T-helper 1 cell treated with Interleukin-12 subunit alpha and Interleukin-12 subunit beta and Interleukin-4 antibody, amounts not matched to agents 30 μg/mL and 1 μg/mL, for 36 hours (primary cell): ENCODE data around the gene CCR7.
A peak's percentile ranks its signal among the peaks of the same experiment; 100 is the strongest.
"Not testable (repeated sequence)": the region's sequence is repeated elsewhere in the genome, so short reads cannot be mapped to it uniquely, and the experiment has no call there.

ENCODE experiments used
- H3K27ac Mint-ChIP-seq: one replicate; pipeline ENCODE4 v1.8.0; 2021; ENCODE audit warnings: mild to moderate bottlenecking, mixed read lengths
- H3K27me3 Mint-ChIP-seq: one replicate; pipeline ENCODE4 v1.8.0; 2021; ENCODE audit warnings: low read depth, mixed read lengths
- H3K36me3 Mint-ChIP-seq: one replicate; pipeline ENCODE4 v1.8.0; 2021; ENCODE audit warnings: low read depth, mixed read lengths
- H3K4me1 Mint-ChIP-seq: one replicate; pipeline ENCODE4 v1.8.0; 2021; ENCODE audit warnings: low read depth, mixed read lengths
- H3K4me3 Mint-ChIP-seq: one replicate; pipeline ENCODE4 v1.8.0; 2021; ENCODE audit warnings: mild to moderate bottlenecking, moderate library complexity, mixed read lengths
- H3K9me3 Mint-ChIP-seq: one replicate; pipeline ENCODE4 v1.8.0; 2021; ENCODE audit warnings: mixed read lengths

Gene CCR7

DNA sequence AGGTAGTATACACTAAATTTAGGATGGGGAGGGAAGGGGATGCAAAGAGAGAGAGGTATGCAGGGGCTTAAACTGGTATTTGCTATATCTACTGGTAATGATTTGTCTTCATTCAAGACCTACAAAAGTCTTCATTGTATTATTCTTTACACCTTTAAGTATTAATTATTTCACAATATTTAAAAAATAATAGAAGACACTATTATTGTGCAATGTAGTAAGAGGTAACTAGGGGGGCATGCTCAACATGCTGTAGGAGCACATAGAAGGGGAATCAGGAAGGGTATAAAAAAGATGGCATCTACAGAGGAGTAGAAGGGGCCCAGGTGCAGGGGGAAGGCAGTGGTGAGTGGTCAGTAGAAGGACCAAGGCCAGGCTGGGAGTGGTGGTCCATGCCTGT lies 14.9 kb upstream of the CCR7 start:
- peak overlapping the region; percentile 56 for H3K27ac Mint-ChIP-seq

DNA sequence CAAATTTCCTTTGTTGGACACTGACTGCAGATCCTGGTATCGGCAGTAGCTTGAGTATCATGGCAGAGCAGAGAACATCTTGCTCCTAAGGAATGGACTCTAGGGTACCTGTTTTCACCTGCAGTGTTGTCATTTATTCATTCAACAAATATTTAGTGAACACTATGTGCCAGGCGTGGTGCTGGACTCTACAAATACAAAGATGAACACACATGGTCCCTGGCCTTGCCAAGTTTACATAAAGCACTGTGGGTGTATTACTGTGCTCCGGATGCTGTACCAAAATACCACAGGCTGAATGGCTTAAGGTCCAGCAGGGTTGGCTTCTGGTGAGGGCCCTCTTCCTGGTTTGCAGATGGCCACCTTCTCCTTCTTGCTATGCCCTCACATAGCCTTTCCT lies 14.2 kb upstream of the CCR7 start:
- Mint-ChIP-seq H3K9me3 (peaks cover 30% of the 10 kb centered on the region), H3K36me3 (peaks cover 28% of the 10 kb centered on the region), H3K27me3 (no peaks in the 10 kb centered on the region), H3K4me1 (peaks cover 55% of the 10 kb centered on the region), H3K27ac (no peak overlapping the region), H3K4me3 (no peak overlapping the region)

More for the DNA sequence above, 14.9 kb upstream of the CCR7 start:
- Mint-ChIP-seq H3K4me3 (no peak overlapping the region), H3K4me1 (peaks cover 57% of the 10 kb centered on the region), H3K36me3 (peaks cover 28% of the 10 kb centered on the region), H3K27me3 (no peaks in the 10 kb centered on the region), H3K9me3 (peaks cover 30% of the 10 kb centered on the region)

DNA sequence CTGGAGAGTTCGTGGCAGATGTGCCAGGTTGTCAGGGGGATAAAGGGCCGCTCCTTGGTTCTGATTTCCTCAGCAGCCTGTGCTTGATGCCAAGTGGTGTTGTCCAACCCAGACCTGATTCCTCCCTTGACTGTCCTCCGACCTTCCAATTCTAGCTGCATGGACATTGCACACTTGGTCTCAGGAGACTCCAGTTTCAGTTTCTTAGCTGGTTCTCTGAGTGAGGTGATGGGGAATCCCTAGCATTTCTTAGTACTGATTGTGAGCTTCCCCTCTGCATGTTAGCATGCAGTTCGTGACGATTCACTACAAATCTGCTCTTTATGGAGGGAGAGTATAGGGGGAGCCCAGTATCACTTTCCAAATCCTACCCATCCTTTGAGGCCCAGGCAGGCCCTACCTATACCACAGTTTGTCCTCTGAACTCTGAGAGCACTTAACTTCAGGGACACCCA lies 12.4 kb upstream of the CCR7 start:
- H3K4me3 Mint-ChIP-seq: peak overlapping the region; percentile 43
- H3K36me3 Mint-ChIP-seq: peaks cover 28% of the 10 kb centered on the region
- H3K27me3 Mint-ChIP-seq: no peaks in the 10 kb centered on the region
- H3K27ac Mint-ChIP-seq: peak overlapping the region; percentile 79
- H3K4me1 Mint-ChIP-seq: peaks cover 44% of the 10 kb centered on the region
- H3K9me3 Mint-ChIP-seq: peaks cover 33% of the 10 kb centered on the region

DNA sequence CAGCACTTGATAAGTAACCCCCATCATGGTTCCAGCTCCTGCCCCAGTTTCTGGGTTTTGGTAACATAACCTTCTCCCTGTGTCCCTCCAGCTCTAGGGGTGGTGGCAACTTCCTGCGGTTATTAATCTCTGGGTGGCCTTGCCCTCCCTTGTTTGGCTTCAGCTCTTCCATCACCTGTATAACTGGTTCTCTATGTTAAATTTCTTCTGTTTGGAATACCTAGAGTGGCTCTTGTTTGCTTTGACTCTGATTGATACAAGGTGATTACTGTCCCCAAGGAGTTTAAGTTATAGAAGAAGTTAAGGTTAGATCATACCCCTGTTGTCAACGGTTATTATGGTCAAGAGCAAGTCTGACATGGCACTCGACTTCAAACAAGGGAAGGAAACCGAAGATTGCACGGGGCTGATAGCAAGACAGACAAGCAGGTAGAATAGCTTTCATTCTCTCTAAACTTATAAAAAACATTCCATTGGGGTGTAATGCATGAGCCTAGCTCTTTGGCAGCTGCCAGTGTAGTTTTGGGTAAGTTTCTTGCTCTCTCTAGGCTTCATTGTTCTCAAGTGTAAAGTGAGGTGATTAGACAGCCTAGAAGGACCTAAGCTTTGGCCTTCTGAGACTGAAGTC lies 11.0 kb upstream of the CCR7 start:
- H3K4me3 Mint-ChIP-seq: peak overlapping the region; percentile 0

DNA sequence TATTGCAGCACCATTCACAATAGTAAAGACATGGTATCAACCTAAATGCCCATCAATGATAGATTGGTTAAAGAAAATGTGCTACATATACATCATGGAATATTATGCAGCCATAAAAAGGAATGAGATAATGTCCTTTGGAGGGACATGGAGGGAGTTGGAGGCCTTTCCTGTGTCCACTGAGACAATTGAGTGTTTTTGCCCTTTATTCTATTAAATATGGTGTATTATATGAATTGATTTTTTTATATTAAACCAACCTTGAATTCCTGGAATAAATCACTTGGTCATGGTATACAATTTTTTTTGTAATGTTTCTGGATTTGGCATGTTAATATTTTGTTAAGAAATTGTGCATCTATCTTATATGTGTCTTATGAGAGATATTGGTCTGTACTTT lies 9.0 kb upstream of the CCR7 start:
- Mint-ChIP-seq H3K4me1 (peaks cover 32% of the 10 kb centered on the region), H3K27ac (no peak overlapping the region), H3K36me3 (peaks cover 48% of the 10 kb centered on the region), H3K9me3 (peaks cover 59% of the 10 kb centered on the region), H3K27me3 (peaks cover 11% of the 10 kb centered on the region), H3K4me3 (no peak overlapping the region)

More for the DNA sequence above, 11.0 kb upstream of the CCR7 start:
- peaks cover 33% of the 10 kb centered on the region for H3K4me1 Mint-ChIP-seq
- peak overlapping the region; percentile 65 for H3K27ac Mint-ChIP-seq
- H3K27me3 Mint-ChIP-seq: peaks cover 3% of the 10 kb centered on the region
- peaks cover 47% of the 10 kb centered on the region for H3K9me3 Mint-ChIP-seq
- H3K36me3 Mint-ChIP-seq: peaks cover 40% of the 10 kb centered on the region

DNA sequence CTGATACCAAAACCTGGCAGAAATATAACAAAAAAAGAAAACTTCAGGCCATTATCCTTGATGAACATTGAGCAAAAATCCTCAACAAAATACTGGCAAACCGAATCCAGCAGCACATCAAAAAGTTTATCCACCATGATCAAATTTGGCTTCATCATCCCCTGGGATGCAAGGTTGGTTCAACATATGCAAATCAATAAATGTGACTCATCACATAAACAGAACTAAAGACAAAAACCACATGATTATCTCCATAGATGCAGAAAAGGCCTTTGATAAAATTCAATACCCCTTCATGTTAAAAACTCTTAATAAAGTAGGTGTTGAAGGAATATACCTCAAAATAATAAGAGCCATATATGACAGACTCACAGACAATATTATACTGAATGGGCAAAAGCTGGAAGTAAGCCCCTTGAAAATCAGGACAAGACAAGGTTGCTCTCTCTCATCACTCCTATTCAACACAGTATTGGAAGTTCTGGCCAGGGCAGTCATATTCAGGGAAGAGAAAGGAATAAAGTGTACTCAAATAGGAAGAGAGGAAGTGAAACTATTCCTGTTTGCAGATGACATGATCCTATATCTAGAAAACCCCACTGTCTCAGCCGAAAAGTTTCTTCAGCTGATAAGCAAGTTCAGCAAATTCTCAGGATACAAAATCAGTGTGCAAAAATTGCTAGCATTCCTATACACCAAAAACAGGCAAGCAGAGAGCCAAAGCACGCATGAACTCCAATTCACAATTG lies 7.1 kb upstream of the CCR7 start:
- H3K27ac Mint-ChIP-seq, H3K4me3 Mint-ChIP-seq: not testable (repeated sequence)
- peaks cover 64% of the 10 kb centered on the region for H3K9me3 Mint-ChIP-seq
- peaks cover 49% of the 10 kb centered on the region for H3K36me3 Mint-ChIP-seq
- H3K27me3 Mint-ChIP-seq: peaks cover 11% of the 10 kb centered on the region
- H3K4me1 Mint-ChIP-seq: peaks cover 20% of the 10 kb centered on the region

DNA sequence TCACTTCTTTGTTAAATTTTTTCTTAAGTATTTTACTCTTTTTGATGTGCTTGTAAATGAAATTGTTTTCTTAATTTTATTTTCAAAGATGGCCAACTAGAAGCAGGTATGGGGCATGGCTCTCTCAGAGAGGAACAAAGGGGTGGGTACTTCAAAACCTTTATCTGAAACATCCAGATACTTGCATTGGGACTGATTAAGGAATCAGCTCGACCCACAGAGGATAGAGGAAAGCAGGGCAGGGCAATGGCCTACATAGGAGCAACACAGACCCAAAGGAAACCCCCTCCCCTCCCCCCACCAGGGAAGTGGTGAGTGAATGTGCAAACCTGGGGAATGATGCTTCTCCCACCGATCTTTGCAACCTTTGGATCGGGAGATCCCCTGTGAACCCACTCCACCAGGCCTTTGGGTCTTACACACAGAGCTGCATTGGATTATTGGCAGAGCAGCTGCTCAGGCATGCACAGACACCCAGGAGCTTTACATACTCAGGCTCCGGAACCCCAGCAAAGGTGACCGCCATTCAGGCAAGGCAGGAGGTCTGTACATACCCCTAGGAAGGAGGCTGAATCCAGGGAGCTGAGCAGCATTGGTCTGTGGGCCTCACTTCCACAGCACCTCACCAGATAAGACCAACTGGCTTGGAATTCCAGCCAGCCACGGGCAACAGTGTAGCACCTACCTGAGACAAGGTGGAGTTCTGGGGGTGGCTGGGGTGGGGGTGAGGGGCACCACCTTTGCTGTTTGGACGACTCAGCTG lies 3.0 kb upstream of the CCR7 start:
- Mint-ChIP-seq H3K9me3 (peaks cover 37% of the 10 kb centered on the region), H3K27ac (no peak overlapping the region), H3K4me3 (no peak overlapping the region), H3K27me3 (peaks cover 11% of the 10 kb centered on the region), H3K36me3 (peaks cover 48% of the 10 kb centered on the region), H3K4me1 (peaks cover 35% of the 10 kb centered on the region)

DNA sequence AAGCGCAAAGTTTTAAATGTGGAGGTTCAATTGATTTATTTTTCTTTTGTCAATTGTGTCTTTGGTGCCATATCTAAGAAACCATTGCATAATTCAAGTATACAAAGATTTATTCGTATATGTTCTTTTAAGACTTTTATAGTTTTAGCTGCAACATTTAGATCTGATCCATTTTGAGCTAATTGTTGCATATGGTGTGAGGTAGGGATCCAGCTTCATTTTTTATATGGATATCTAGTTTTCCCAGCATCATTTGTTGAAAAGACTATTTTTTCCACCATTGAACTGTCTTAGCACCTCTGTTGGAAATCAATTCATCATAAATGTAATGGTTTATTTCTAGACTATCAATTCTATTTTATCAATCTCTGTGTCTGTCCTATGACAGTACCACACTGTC lies 2.1 kb upstream of the CCR7 start:
- H3K27ac Mint-ChIP-seq: no peak overlapping the region
- peaks cover 11% of the 10 kb centered on the region for H3K27me3 Mint-ChIP-seq
- H3K9me3 Mint-ChIP-seq: peaks cover 29% of the 10 kb centered on the region
- peaks cover 42% of the 10 kb centered on the region for H3K4me1 Mint-ChIP-seq
- no peak overlapping the region for H3K4me3 Mint-ChIP-seq
- peaks cover 52% of the 10 kb centered on the region for H3K36me3 Mint-ChIP-seq

DNA sequence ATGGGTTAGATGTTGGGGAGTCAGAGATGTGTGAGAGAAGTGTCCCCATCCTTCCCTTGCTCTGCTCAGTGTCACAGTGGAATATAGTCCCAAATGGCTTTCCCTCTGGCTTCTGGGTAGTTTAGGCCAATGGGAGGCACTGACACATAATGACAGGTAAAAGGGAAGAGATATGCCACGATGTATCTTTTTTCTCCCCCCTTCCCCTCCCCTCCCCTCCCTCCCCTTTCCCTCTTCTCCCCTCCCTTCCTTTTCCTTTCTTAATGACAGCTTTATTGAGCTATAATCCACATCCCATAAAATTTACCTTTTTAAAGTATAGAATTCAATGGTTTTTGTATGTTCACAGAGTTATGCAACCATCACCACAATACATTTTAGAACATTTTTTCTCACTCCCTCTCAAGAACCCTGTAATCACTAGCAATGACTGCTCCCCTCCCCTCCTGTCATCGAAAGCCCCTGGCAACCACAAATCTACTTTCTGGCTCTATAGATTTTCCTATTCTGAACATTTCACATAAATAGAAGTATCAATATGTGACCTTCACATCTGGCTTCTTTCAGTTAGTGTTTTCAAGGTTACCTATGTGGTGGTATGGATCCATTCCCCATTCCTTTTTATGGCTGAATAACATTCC lies 617 bp upstream of the CCR7 start:
- peaks cover 5% of the 10 kb centered on the region for H3K27me3 Mint-ChIP-seq
- peak overlapping the region; percentile 92 for H3K4me3 Mint-ChIP-seq
- peak overlapping the region; percentile 93 for H3K27ac Mint-ChIP-seq
- H3K36me3 Mint-ChIP-seq: peaks cover 49% of the 10 kb centered on the region
- peaks cover 14% of the 10 kb centered on the region for H3K9me3 Mint-ChIP-seq
- peaks cover 55% of the 10 kb centered on the region for H3K4me1 Mint-ChIP-seq

DNA sequence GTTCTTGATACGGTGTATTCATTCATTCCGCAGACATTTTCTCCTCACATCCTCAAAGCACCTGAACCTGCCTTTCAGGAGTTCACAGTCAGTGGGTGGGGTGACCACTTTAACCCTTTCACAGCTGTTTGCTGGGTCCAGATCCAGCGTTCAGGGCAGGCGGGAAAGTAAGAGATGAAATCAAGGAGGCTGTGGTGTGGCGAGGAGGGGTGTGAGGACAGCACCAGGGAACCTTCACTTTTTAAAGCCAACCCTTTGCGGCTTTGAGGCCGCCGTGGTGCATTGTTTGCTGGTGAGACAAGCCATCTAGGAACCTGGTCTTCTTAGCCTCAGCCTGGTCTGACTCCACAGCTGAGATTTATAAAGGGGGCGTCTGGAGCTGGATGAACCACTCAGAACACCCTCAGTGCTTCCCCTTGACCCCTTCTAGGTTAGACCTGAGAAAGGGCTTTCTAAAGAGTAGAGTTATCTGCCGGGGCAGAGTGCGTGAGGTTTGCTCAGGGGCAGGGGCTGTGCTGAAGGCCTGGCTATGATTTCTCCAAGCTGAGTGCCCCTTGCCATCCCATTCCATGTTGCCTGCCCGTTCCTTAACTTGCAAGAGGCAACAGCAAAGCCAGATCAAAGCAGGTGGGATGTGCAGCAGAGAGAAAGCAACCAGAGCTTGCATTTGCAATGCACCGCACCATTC lies 933 bp downstream of the CCR7 start:
- peak overlapping the region; percentile 93 for H3K27ac Mint-ChIP-seq
- peaks cover 5% of the 10 kb centered on the region for H3K9me3 Mint-ChIP-seq
- H3K4me3 Mint-ChIP-seq: peak overlapping the region; percentile 92
- H3K36me3 Mint-ChIP-seq: peaks cover 52% of the 10 kb centered on the region
- H3K4me1 Mint-ChIP-seq: peaks cover 61% of the 10 kb centered on the region
- no peaks in the 10 kb centered on the region for H3K27me3 Mint-ChIP-seq

DNA sequence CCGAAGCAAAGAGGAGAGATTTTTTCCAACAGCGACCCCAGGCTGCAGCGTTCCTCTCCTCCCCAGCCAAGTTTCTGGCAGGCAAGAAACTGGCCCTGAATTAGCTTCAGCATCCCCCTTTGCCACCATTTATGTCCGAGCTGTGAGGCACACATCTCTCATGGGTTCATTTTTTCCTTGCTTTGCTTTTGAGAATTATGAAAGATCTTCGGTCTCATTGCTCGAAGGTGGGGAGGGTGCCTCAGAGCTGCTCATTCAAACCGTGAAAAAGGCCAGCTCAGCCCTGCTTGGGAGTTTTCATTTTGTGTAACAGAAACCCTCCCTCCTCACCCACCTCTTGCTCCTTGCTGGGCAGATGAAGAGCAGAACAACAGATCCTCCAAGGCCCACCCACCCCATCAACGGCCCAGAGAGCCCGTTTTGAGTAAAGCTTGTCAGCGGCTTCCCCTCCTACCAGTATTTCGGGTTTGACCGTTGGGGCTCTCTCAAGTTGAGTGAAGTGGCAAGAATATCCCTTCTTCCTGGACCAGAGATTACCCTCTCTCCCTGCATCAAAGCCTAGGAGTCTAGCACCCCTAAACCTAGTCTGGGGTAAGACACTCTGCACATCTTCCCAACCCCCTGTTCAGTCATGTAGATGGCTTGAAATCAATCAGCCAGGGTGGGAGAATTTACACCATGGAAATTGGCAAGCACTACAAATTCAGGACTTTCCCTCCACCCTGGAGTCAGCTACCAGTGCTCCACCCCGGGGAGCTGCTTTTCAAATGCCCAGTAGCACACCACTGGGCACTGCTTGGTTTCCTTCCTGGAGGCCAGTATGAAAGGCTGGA lies 1.8 kb downstream of the CCR7 start:
- H3K27me3 Mint-ChIP-seq: no peaks in the 10 kb centered on the region
- H3K27ac Mint-ChIP-seq: peak overlapping the region; percentile 93
- peaks cover 60% of the 10 kb centered on the region for H3K36me3 Mint-ChIP-seq
- peak overlapping the region; percentile 92 for H3K4me3 Mint-ChIP-seq
- peaks cover 66% of the 10 kb centered on the region for H3K4me1 Mint-ChIP-seq
- peaks cover 5% of the 10 kb centered on the region for H3K9me3 Mint-ChIP-seq

DNA sequence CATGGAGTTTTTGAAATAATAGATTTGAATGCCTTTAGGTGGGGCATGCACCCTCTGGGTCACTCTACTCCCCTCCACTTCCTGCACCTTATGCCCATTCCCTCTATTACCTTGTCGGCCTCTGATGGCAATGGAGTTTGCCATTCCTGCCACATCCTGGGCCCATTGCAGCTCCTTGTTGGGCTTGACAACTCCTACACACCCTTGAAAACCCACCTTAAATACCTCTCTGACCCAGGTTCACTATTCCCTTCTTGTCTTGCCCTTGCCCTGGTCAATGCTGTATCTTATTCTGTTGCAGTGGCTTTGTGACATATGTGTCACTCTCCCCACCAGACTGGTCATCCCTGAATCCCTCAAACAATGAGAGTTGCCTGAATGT lies 2.4 kb downstream of the CCR7 start:
- H3K4me3 Mint-ChIP-seq: peak overlapping the region; percentile 92
- peaks cover 70% of the 10 kb centered on the region for H3K4me1 Mint-ChIP-seq
- peak overlapping the region; percentile 93 for H3K27ac Mint-ChIP-seq
- H3K9me3 Mint-ChIP-seq: peaks cover 3% of the 10 kb centered on the region
- peaks cover 63% of the 10 kb centered on the region for H3K36me3 Mint-ChIP-seq
- H3K27me3 Mint-ChIP-seq: no peaks in the 10 kb centered on the region

DNA sequence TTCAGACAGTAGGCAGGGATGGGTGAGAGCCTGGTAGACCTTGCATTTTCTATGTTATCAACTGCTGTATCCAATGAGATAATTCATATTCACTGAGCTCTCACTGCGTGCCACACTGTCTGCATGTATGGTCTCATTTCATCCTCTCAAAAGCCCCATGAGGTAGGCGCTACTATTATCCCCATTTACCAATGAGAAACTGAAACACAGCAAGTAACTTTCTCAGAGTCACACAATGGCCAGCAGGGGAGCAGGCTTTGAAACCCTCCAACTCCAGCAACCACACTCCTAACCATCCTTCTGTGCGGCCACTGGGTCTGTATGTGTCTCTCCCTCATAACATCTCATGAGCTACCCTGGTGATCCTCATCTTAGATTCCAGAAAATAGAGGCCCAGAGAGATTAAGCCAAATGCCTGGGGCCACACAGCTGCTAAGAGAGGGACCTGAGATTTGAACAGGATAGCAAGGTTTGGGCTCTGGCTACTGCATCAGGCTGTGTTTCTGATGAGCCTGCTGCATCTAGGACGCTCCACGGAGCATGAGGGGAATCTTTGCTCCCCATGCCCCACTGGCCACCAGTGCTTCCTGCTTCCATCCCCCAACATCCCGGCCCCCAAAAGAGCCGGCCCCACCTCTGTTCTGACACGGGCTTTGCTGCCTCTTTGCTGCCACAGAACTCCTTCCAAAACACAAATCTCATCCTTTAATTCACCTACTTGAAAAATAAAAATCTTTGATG lies 3.2 kb downstream of the CCR7 start:
- H3K4me1 Mint-ChIP-seq: peaks cover 74% of the 10 kb centered on the region
- H3K27ac Mint-ChIP-seq: peak overlapping the region; percentile 93
- peaks cover 70% of the 10 kb centered on the region for H3K36me3 Mint-ChIP-seq
- peak overlapping the region; percentile 92 for H3K4me3 Mint-ChIP-seq
- no peaks in the 10 kb centered on the region for H3K9me3 Mint-ChIP-seq
- no peaks in the 10 kb centered on the region for H3K27me3 Mint-ChIP-seq
